ENCODE measurements around the gene GPX4.

The GPX4 gene

DNA sequence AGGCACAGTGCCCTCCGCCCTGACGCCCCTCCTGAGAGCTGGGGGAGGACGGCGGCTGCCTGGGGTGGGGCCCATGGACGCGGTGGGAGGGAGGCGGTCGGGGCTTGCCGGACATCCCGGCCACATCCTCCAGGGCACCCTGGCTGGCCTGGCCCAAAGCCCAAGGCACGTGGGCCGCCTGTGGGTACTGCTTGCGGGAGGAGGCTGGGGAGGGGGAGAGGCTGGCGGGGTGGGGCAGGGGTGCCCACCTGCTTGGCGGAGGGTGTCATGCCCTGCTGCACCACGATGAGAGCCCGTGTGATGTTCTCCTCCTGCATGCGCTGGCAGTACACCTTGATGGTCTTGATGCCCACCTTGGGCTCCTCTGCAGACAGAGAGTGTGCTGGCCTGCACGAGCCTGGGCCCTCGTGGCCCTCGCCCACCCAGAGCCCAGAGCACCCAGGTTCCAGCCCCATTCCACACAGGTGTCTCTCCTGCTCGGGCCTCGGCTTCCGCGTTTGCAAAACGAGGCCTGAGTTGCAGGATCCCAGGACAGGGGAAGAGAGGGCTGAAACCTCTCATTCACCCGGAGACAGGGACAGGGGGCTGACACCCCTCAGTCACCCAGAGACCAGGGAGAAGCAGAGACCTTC, 12.1 kb upstream of the GPX4 start:
- no peak overlapping the region for H3K27ac Mint-ChIP-seq
- peak overlapping the region in 1 of 3 experiments; percentile 69 for H3K4me3 Mint-ChIP-seq
- TF ChIP-seq, protein P1, sequence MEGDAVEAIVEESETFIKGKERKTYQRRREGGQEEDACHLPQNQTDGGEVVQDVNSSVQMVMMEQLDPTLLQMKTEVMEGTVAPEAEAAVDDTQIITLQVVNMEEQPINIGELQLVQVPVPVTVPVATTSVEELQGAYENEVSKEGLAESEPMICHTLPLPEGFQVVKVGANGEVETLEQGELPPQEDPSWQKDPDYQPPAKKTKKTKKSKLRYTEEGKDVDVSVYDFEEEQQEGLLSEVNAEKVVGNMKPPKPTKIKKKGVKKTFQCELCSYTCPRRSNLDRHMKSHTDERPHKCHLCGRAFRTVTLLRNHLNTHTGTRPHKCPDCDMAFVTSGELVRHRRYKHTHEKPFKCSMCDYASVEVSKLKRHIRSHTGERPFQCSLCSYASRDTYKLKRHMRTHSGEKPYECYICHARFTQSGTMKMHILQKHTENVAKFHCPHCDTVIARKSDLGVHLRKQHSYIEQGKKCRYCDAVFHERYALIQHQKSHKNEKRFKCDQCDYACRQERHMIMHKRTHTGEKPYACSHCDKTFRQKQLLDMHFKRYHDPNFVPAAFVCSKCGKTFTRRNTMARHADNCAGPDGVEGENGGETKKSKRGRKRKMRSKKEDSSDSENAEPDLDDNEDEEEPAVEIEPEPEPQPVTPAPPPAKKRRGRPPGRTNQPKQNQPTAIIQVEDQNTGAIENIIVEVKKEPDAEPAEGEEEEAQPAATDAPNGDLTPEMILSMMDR (IDR thresholded peaks at IDR 0.05; ENCODE audit: unreplicated experiment in 3 of 3), result no peak
- peaks cover 5% of the 10 kb centered on the region for H3K36me3 Mint-ChIP-seq (ENCODE audit: low read depth)
- H3K4me1 Mint-ChIP-seq, result peaks cover 22% of the 10 kb centered on the region
- H3K27me3 Mint-ChIP-seq (ENCODE audit: low read depth), result peaks cover 5% of the 10 kb centered on the region
- H3K9me3 Mint-ChIP-seq, result no peaks in the 10 kb centered on the region

DNA sequence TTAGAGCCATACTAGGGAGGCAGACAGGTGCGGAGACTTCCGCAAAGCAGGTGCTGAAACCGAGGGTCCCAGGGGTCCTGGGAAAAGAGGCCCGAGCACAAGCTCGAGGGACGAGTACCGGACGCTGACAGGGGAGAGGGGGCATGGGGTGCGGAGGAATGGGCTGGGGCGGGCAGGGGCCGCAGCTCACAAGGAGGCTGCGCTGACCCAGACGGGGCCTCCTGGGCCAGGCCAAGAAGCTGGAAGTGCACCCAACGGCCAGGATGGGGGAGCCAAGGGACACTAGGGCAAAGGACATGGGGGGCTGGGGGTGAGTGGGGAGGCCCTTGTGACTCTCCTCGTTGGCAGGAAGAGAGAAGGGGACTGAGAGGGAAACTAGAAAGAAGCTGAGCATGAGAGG, 10.5 kb upstream of the GPX4 start:
- Mint-ChIP-seq H3K27ac (no peak overlapping the region), H3K27me3 (ENCODE audit: low read depth) (peaks cover 5% of the 10 kb centered on the region), H3K9me3 (no peaks in the 10 kb centered on the region), H3K4me3 (peak overlapping the region; percentile 90 to 97 (median 92)), H3K36me3 (ENCODE audit: low read depth) (no peaks in the 10 kb centered on the region), H3K4me1 (peaks cover 17% of the 10 kb centered on the region)
- TF ChIP-seq, protein P1 (IDR thresholded peaks at IDR 0.05; ENCODE audit: unreplicated experiment in 3 of 3), result no peak

GRCh38 chr19:1093811-1094553, 9.8 kb upstream of the GPX4 start:
- TF ChIP-seq, protein P1 (IDR thresholded peaks at IDR 0.05; ENCODE audit: unreplicated experiment in 3 of 3), result no peak
- Mint-ChIP-seq H3K4me1 (peaks cover 22% of the 10 kb centered on the region), H3K4me3 (peak overlapping the region; percentile 90 to 97 (median 92)), H3K36me3 (ENCODE audit: low read depth) (no peaks in the 10 kb centered on the region), H3K27me3 (ENCODE audit: low read depth) (peaks cover 5% of the 10 kb centered on the region), H3K27ac (no peak overlapping the region), H3K9me3 (no peaks in the 10 kb centered on the region)

GRCh38 chr19:1094655-1094977, 9.2 kb upstream of the GPX4 start:
- Mint-ChIP-seq H3K9me3 (no peaks in the 10 kb centered on the region), H3K36me3 (ENCODE audit: low read depth) (no peaks in the 10 kb centered on the region), H3K27ac (no peak overlapping the region), H3K27me3 (ENCODE audit: low read depth) (peaks cover 5% of the 10 kb centered on the region), H3K4me1 (peaks cover 22% of the 10 kb centered on the region), H3K4me3 (peak overlapping the region; percentile 90 to 97 (median 92))
- TF ChIP-seq, protein P1 (IDR thresholded peaks at IDR 0.05; ENCODE audit: unreplicated experiment in 3 of 3), result no peak

- H3K27me3 Mint-ChIP-seq (ENCODE audit: low read depth), result peaks cover 9% of the 10 kb centered on the region
Observed at GRCh38 chr19:1094978-1095701, 8.7 kb upstream of the GPX4 start, which contains the start of gene POLR2E. Gene POLR2E (minus strand): TSS chr19:1095375. CDS start chr19:1095315, 60 bp downstream.

More at GRCh38 chr19:1094978-1095701, 8.7 kb upstream of the GPX4 start, which contains the start of gene POLR2E:
- Mint-ChIP-seq H3K9me3 (no peaks in the 10 kb centered on the region), H3K27ac (peak within 1 kb of the TSS; percentile 80 to 98 (median 83)), H3K4me3 (peak within 1 kb of the TSS; percentile 90 to 97 (median 92)), H3K4me1 (peaks cover 22% of the 10 kb centered on the region), H3K36me3 (ENCODE audit: low read depth) (no peaks in the 10 kb centered on the region)
- TF ChIP-seq, protein P1 (IDR thresholded peaks at IDR 0.05; ENCODE audit: unreplicated experiment in 3 of 3), result no peak
